ENCODE data around the gene ETDC.
"Not testable (repeated sequence)": the region's sequence is repeated elsewhere in the genome, so short reads cannot be mapped to it uniquely, and the experiment has no call there.

DNA sequence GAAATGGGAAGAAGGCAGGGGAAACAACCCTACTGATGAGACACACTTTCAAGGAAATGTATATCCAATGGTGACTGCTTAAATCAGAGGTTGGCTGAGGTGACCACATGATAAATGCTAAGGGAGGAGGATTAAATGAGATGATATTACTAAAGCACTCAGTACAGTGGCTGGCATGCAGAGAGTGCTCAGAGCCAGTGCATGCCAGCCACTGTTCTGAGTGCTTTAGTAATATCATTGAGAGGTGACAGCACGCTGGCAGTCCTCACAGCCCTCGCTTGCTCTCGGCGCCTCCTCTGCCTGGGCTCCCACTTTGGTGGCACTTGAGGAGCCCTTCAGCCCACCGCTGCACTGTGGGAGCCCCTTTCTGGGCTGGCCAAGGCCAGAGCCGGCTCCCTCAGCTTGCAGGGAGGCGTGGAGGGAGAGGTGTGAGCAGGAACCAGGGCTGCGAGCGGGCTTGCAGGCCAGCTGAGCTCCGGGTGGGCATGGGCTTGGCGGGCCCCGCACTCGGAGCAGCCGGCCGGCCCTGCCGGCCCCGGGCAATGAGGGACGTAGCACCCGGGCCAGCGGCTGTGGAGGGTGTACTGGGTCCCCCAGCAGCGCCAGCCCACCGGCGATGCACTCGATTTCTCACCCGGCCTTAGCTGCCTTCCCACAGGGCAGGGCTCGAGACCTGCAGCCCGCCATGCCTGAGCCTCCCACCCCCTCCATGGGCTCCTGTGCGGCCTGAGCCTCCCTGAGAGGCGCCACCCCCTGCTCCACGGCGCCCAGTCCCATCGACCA, 15.9 kb downstream of the ETDC start:
- not testable (repeated sequence) for TF ChIP-seq EZH2 (IDR thresholded peaks at IDR 0.05; ENCODE audit: low read length, unreplicated experiment); EZH2phosphoT487 (IDR thresholded peaks at IDR 0.05; ENCODE audit: borderline replicate concordance, low read length)
- TF ChIP-seq, protein P1, sequence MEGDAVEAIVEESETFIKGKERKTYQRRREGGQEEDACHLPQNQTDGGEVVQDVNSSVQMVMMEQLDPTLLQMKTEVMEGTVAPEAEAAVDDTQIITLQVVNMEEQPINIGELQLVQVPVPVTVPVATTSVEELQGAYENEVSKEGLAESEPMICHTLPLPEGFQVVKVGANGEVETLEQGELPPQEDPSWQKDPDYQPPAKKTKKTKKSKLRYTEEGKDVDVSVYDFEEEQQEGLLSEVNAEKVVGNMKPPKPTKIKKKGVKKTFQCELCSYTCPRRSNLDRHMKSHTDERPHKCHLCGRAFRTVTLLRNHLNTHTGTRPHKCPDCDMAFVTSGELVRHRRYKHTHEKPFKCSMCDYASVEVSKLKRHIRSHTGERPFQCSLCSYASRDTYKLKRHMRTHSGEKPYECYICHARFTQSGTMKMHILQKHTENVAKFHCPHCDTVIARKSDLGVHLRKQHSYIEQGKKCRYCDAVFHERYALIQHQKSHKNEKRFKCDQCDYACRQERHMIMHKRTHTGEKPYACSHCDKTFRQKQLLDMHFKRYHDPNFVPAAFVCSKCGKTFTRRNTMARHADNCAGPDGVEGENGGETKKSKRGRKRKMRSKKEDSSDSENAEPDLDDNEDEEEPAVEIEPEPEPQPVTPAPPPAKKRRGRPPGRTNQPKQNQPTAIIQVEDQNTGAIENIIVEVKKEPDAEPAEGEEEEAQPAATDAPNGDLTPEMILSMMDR (conservative IDR thresholded peaks at IDR 0.05; ENCODE audit: low read depth, low read length), result not testable (repeated sequence)
